GM18861 (cell line): ENCODE results near the gene CHCHD4.
A peak's percentile ranks its signal among the peaks of the same experiment; 100 is the strongest.

Experiments used
- ATAC-seq: cut with Tn5 transposase; IDR thresholded peaks from one replicate; pipeline ENCODE4 v1.9.1; 2021; ENCODE audit not compliant: unreplicated experiment

Gene CHCHD4

GRCh38 chr3:14124615-14125192, at the start of gene CHCHD4, which contains the start of gene TMEM43:
CHCHD4 (minus strand) TSS chr3:14124870; CDS start chr3:14124676, 194 bp downstream.
TMEM43 (plus strand) TSS chr3:14125052; CDS start chr3:14125194, 142 bp downstream.
- peak; percentile 90 for ATAC-seq

DNA sequence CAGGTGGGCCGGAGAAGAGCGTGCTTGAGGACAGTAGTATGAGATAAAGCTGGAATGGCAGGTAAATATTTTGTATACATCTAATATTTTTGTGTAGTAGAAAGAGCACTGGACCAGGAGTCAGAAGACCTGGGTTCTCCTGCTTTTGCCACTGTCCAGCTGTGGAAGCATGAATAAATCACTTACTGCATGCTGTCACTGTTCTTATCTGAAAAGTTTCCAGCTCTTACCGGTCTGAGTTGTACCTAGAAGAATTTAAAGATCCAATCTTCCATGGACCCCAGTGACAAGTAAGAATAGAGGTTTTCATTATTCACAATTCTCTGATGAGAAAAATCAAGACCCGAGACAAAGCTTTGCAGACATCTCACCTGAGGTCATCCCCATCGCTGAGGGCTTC, 47.8 kb upstream of the CHCHD4 start:
- ATAC-seq: no peak

GRCh38 chr3:14170531-14171159, 46.0 kb upstream of the CHCHD4 start:
- ATAC-seq: no peak

DNA sequence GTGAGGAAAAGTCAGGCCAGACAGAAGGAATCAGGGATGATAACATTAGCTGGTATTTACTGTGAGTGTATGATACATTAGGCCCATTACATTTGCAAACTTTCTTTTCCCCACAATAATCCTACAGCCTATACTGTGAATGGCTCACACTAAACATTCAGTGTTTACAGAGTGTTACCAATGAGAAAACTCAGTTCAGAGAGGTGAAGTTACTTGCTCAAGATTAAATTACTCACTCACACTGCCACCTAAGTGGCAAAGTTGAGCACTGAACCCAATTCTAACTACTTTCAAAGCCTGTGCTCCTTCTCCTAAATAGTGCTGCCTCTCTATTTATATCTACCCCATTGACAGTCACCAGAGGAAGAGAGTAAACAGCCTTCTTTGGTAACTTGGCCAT, 45.2 kb upstream of the CHCHD4 start:
- no peak for ATAC-seq

- ATAC-seq: no peak
Measured at GRCh38 chr3:14169435-14169834, 44.8 kb upstream of the CHCHD4 start.

GRCh38 chr3:14166877-14167603, 42.4 kb upstream of the CHCHD4 start:
- no peak for ATAC-seq

GRCh38 chr3:14162178-14162577, 37.5 kb upstream of the CHCHD4 start:
- no peak for ATAC-seq

- no peak for ATAC-seq
Measured at GRCh38 chr3:14161282-14161681, 36.6 kb upstream of the CHCHD4 start.

DNA sequence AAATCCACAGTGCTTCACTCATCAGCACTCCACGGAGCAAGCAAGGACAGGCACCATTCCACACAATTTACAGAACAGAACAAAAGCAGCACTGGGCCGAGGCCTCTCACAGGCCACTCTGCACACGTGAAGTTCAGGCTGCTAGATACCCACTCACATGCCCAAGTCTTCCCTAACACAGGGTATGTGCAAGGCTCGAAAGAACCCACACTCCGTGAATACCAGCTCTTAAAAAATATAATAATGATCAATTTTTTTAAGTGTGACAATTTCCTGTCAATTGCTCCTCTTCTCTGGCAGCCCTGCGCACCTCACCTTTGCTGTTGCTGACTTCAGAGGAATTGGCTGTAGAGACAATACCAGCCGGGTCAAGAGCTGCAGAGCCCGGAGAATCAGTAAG, 34.8 kb upstream of the CHCHD4 start:
- ATAC-seq: no peak

GRCh38 chr3:14158370-14158769, 33.7 kb upstream of the CHCHD4 start:
- ATAC-seq: no peak

GRCh38 chr3:14157951-14158350, 33.3 kb upstream of the CHCHD4 start:
- ATAC-seq: no peak

DNA sequence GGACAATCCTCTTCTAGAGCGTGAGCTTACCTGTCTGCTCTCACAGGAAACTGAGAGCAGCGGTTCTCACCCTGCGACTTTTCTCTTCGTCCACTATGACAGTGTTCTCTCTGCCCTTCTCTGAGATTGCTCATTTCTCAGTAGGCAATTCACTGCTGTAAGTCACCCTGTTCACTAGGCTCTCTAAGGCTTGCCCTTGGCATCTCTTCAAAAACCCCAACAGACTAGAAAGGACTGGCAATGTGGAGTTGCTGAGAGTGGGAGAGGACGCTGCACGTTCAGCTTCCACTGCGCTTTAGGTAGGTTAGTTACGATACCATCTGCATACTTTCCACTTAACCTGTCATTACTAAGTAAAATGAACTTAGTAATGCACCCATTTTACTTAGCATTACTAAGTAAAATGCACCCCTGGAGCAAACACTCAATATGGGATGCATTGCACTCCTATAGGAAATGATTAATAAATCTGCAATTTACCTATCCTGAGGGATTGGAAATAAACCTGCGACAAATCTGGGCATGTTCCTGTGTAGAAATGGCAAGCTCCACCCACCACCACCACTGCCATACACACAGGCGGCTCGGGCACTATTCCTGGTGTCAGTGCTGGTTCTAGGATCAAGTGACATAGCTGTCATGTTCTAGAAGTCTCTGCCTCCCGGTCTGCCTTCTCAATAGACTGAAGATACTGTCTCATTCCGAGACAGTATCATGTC, 32.3 kb upstream of the CHCHD4 start:
- ATAC-seq: no peak

DNA sequence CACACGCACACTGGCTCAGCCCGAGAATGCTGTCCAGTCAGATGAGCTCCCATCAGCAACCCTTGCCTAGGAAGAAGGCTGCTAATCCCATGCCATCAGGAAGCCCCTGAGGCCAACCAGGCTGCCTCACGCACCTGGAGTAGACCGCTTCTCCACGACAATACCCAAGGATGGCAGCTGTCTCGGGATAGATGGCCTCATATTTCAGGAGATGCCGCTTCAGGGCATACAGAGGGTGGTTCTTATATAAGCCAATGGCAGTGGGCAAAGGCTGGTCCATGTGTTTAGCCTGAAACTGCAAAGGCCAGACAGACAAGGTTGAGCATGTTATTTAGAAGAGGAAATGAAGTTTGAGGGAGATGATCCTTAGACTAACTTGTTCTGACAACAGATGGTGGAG, 31.5 kb upstream of the CHCHD4 start:
- no peak for ATAC-seq

GRCh38 chr3:14154895-14155440, 30.3 kb upstream of the CHCHD4 start:
- ATAC-seq: no peak

DNA sequence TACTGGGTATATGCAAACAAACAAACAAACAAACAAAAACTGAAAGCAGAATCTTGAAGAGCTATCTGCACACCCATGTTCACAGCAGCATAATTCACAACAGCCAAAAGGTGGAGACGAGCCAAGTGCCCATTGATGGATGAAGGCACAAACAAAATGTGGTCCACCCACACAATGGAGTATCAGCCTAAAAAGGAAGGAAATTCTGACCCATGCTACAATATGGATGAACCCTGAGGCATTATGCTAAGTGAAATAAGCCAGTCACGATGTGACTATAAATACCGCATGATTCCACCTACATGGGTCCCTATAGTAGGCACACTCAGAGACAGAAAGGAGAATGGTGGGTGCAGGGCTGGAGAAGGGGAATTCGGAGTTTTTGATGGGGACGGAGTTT, 29.6 kb upstream of the CHCHD4 start:
- ATAC-seq: no peak

GRCh38 chr3:14153663-14154062, 29.0 kb upstream of the CHCHD4 start:
- no peak for ATAC-seq

DNA sequence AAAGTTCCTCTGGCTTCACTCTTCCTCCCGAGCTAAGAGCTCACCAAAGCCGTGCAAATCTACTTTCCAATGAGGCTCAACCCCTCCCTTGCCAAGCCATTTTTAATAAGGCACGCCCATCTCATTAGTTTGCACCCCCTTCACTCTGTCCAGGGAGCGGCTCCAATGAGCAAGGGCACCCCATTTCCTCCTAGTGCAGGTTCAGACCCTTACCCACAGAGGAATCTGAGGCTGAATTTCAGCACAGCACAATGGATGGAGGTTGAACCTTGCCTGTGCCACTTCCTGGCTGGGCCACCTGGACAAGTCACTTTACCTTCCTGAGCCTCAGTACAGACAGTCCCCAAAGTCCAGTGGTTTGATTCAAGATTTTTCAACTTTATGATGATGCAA, 28.3 kb upstream of the CHCHD4 start:
- ATAC-seq: no peak

DNA sequence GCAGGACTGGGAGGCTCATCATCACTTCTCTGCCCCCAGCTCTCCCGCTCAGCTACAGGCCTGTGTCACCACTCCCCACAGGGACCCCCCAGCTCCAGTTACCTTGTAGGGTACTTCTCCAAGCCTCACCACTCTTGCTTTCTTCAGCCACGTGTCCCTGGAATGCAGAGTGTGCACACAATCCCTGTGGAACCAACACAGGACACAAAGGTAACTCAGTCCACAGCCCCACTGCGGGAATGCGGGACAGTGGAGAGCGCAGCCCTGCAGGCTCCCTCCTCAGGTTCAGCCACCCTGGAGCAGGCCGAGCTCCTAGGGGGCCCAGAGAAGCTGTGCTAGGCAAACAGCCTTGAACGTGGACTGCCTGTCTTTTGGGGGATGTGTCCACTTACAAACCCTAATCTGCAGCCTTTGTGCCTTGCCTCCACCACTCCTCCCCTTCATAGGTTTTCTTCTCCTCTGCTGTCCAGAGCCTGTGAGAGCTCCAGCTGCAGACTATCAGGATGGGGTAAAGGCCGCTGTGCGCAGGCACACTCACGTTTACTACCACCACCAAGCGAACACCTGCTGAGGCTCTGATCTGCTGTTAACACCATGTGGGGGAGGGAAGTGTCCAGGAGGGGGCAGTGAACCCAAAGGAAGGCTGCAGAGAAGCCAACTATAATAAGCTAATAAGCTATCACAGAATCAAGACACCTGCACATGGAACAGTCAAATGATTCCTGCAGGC, 27.7 kb upstream of the CHCHD4 start:
- no peak for ATAC-seq

DNA sequence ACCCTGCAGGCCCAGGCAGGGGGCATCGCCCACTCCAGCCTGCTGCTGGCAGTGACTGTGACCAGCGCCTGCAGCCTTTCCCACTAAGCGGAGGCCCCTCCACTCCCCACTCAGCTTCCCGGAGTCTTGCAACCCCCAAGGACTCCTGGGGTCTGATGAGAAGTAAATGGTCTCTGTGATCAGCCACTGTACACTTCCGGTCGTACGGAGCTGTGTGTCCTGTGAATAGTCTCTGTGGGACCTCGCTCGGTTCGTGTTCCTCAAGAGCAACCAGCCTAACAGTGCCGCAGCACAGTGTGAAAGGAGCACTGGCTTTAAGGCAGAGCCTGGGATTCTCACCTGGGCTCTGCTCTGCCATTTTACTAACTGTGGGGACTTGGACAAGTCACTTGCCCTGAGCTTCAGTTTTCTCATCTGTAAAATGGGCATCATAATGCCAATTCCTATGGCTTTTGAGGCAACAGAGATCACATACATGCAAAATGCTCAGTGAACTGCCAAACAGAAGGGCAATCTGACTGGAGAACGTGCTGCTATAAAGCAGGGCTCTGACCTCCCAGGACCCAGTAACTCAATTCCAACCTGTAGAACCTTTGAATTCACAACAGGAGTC, 26.9 kb upstream of the CHCHD4 start:
- no peak for ATAC-seq

GRCh38 chr3:14150491-14151230, 26.0 kb upstream of the CHCHD4 start:
- ATAC-seq: no peak
